Bronchial epithelial cell (primary cell): ENCODE data around the gene ST6GALNAC1. TPM values are rescaled to one million over a fixed set of nuclear protein-coding genes. Genes with fewer than 3 reads are reported as not detected.

Experiments used
- DNase-seq: peaks from one replicate; pipeline ENCODE4 v3.0.0-alpha.2; 2010; ENCODE audit warnings: low read depth
- FAIRE-seq: peaks from 2 replicates; lab custom pipeline; 2011; peaks lifted over from hg19 to GRCh38; lab: Jason Lieb, UNC
- H3K27me3 ChIP-seq: 2 replicates; pipeline ENCODE4 v1.5.1; 2011; ENCODE audit warnings: low read length; ENCODE audit not compliant: control insufficient read depth, insufficient read depth
- H3K36me3 ChIP-seq: 2 replicates; pipeline ENCODE4 v1.5.1; 2011; ENCODE audit warnings: low read length; ENCODE audit not compliant: control insufficient read depth, insufficient read depth
- H3K4me3 ChIP-seq: 2 replicates; pipeline ENCODE4 v1.5.1; 2011; ENCODE audit warnings: mild to moderate bottlenecking, low read depth, low read length, control low read depth
- CTCF ChIP-seq: IDR thresholded peaks from 2 replicates; pipeline ENCODE4 v1.5.1; 2011; ENCODE audit warnings: mild to moderate bottlenecking, moderate library complexity, low read length, control low read depth, inconsistent platforms; ENCODE audit not compliant: insufficient read depth, severe bottlenecking
- total RNA-seq: library from RNA; depleted of rRNA; stranded (reverse); fragments of >200 nt; gene quantifications from 2 replicates; pipeline ENCODE4 v1.2.1, GENCODE V29; 2014

Gene ST6GALNAC1
- total RNA-seq, 1 donor from 2014 or later = 5.0 TPM

- Histone ChIP-seq H3K36me3 (no peaks in the 10 kb centered on the region), H3K27me3 (no peaks in the 10 kb centered on the region), H3K4me3 (peak overlapping the region; percentile 90)
- no peak for TF ChIP-seq CTCF
- no peak for DNase-seq
- FAIRE-seq = no peak
Observed at GRCh38 chr17:76585033-76585648, 58.4 kb downstream of the ST6GALNAC1 start.

GRCh38 chr17:76584427-76585032 is 59.0 kb downstream of the ST6GALNAC1 start:
- H3K27me3 ChIP-seq = no peaks in the 10 kb centered on the region
- peak overlapping the region; percentile 90 for H3K4me3 ChIP-seq
- no peaks in the 10 kb centered on the region for H3K36me3 ChIP-seq
- no peak for TF ChIP-seq CTCF
- FAIRE-seq = no peak
- DNase-seq = no peak

- peak; percentile 94 for DNase-seq
- TF ChIP-seq CTCF = no peak
- Histone ChIP-seq H3K27me3 (no peaks in the 10 kb centered on the region), H3K36me3 (peaks cover 5% of the 10 kb centered on the region), H3K4me3 (peak overlapping the region; percentile 7)
- no peak for FAIRE-seq
Observed at GRCh38 chr17:76582660-76583059, 60.9 kb downstream of the ST6GALNAC1 start.

- no peak for TF ChIP-seq CTCF
- peak; percentile 91 for DNase-seq
- FAIRE-seq = no peak
- Histone ChIP-seq H3K27me3 (no peaks in the 10 kb centered on the region), H3K36me3 (peaks cover 6% of the 10 kb centered on the region), H3K4me3 (no peak overlapping the region)
Observed at GRCh38 chr17:76581515-76581914, 62.0 kb downstream of the ST6GALNAC1 start.

GRCh38 chr17:76579281-76579680 is 64.3 kb downstream of the ST6GALNAC1 start:
- Histone ChIP-seq H3K36me3 (peaks cover 21% of the 10 kb centered on the region), H3K27me3 (no peaks in the 10 kb centered on the region), H3K4me3 (no peak overlapping the region)
- no peak for DNase-seq
- no peak for FAIRE-seq
- no peak for TF ChIP-seq CTCF

GRCh38 chr17:76578376-76578775 is 65.2 kb downstream of the ST6GALNAC1 start:
- H3K27me3 ChIP-seq = no peaks in the 10 kb centered on the region
- no peak overlapping the region for H3K4me3 ChIP-seq
- no peak for TF ChIP-seq CTCF
- H3K36me3 ChIP-seq = peaks cover 28% of the 10 kb centered on the region
- FAIRE-seq (no peak), DNase-seq (peak; percentile 90)
